Activated CD4-positive, alpha-beta T cell treated with anti-CD3 and anti-CD28 coated beads, Interleukin-2, amount 10 ng/mL, durations not matched to agents 7 days and 5 days (primary cell): ENCODE data around the gene ARFIP2. TPM values are rescaled to one million over a fixed set of nuclear protein-coding genes. Genes with fewer than 3 reads are reported as not detected.

ENCODE experiments used
- CTCF ChIA-PET: fragments of 350-600 bp; sonication (Branson Sonifier 250); formaldehyde crosslinking; loops from one replicate; lab custom pipeline; 2021; ENCODE audit warnings: antibody characterized with exemption; lab: Charles Lee
- POLR2A ChIA-PET: fragments of 350-600 bp; sonication (Branson Sonifier 250); formaldehyde crosslinking; loops from one replicate; lab custom pipeline; 2021; ENCODE audit warnings: antibody characterized with exemption; lab: Charles Lee
- DNase-seq: peaks from one replicate; pipeline ENCODE4 v3.0.0-alpha.2; 2020
- H3K27ac Mint-ChIP-seq: one replicate; pipeline ENCODE4 v1.8.0; 2021; ENCODE audit warnings: mild to moderate bottlenecking, moderate library complexity, mixed read lengths
- H3K27me3 Mint-ChIP-seq: one replicate; pipeline ENCODE4 v1.8.0; 2021; ENCODE audit warnings: mixed read lengths
- H3K36me3 Mint-ChIP-seq: one replicate; pipeline ENCODE4 v1.8.0; 2021; ENCODE audit warnings: low read depth, mixed read lengths
- H3K4me1 Mint-ChIP-seq: one replicate; pipeline ENCODE4 v1.8.0; 2021; ENCODE audit warnings: mixed read lengths
- H3K4me3 Mint-ChIP-seq: one replicate; pipeline ENCODE4 v1.8.0; 2021; ENCODE audit warnings: mild to moderate bottlenecking, moderate library complexity, mixed read lengths
- H3K9me3 Mint-ChIP-seq: one replicate; pipeline ENCODE4 v1.8.0; 2021; ENCODE audit warnings: mixed read lengths
- total RNA-seq, 2 experiments: library from RNA; stranded (reverse); gene quantifications; one replicate each; pipeline ENCODE4 v1.2.3, GENCODE V29; 2021

The ARFIP2 gene
- total RNA-seq, 2 experiments from 2014 or later = 39.0 to 40.6 TPM

GRCh38 chr11:6437423-6437822, 43.7 kb downstream of the ARFIP2 start:
- Mint-ChIP-seq H3K9me3 (no peaks in the 10 kb centered on the region), H3K4me1 (peaks cover 6% of the 10 kb centered on the region), H3K4me3 (no peak overlapping the region), H3K27ac (no peak overlapping the region), H3K27me3 (no peaks in the 10 kb centered on the region), H3K36me3 (no peaks in the 10 kb centered on the region)
- POLR2A ChIA-PET = no interaction called here
- CTCF ChIA-PET = interaction anchor here (0.7 to 5.8 kb wide), 10 partner anchors 9 to 230 kb away, joined by 3 to 30 read pairs (median 4); partner anchors contain the start of gene SMPD1
- DNase-seq = no peak

DNA sequence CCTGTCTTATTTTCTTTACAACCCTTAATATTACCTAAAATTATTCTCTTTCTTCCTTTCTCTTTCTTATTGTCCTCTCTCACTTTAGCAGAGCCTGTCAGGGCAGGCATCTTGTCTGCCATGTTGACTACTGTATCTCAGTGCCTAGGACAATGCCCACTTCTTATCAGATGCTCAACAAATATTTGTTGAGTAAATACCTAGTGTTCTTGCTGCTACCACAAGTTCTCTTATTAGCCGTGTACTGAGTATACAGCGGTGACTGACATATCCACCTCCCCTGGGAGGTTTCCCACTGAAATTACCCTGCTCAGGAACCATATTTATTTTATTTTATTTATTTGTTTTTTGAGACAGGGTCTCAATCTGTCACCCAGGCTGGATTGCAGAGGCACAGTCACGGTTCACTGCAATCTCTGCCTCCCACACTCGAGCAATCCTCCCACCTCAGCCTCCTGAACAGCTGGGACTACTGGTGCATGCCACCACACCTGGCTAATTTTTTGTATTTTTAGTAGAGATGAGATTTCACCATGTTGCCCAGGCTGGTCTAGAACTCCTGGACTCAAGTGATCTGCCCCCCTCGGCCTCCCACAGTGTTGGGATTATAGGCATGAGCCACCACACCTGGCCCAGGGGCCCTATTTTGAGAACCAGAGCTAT, 47.0 kb downstream of the ARFIP2 start:
- Mint-ChIP-seq H3K27me3 (peaks cover 1% of the 10 kb centered on the region), H3K4me3 (no peak overlapping the region), H3K4me1 (peaks cover 6% of the 10 kb centered on the region), H3K9me3 (no peaks in the 10 kb centered on the region), H3K27ac (no peak overlapping the region), H3K36me3 (no peaks in the 10 kb centered on the region)
- ChIA-PET CTCF (interaction anchor here (5.8 kb wide), 1 partner anchor 55 kb away, joined by 30 read pairs; no protein-coding TSS in a partner anchor), POLR2A (no interaction called here)
- no peak for DNase-seq

DNA sequence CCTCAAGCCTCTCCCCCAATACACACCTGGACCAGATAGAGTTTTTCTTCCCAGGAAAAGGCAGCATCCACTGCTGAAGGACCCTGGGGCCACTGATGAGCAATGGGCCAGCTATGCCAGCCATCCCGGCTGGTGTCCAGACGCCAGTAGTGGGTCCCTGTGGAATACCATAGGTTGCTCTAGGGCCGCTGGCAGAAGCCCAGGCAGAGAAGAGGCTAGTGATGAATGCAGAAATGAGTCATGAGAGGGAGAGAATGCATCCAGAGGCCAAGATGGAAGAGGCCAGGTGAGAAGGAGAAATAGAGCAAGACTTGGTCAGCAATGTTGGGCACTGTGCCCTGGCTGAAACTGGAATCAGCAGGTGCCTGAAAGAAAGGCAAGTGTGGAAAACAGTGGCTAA, 49.3 kb downstream of the ARFIP2 start:
- DNase-seq = no peak

GRCh38 chr11:6427516-6427915, 53.6 kb downstream of the ARFIP2 start:
- no peaks in the 10 kb centered on the region for H3K36me3 Mint-ChIP-seq
- no peaks in the 10 kb centered on the region for H3K4me1 Mint-ChIP-seq
- H3K9me3 Mint-ChIP-seq = no peaks in the 10 kb centered on the region
- H3K27ac Mint-ChIP-seq = no peak overlapping the region
- DNase-seq = no peak
- no peak overlapping the region for H3K4me3 Mint-ChIP-seq
- POLR2A ChIA-PET = no interaction called here
- CTCF ChIA-PET = interaction anchor here (0.8 to 1.8 kb wide), 5 partner anchors 10 to 49 kb away, joined by 3 to 7 read pairs (median 4); no protein-coding TSS in a partner anchor
- peaks cover 37% of the 10 kb centered on the region for H3K27me3 Mint-ChIP-seq

More for the DNA sequence above, 49.3 kb downstream of the ARFIP2 start:
- H3K27ac Mint-ChIP-seq = no peak overlapping the region
- H3K4me3 Mint-ChIP-seq = no peak overlapping the region
- no peaks in the 10 kb centered on the region for H3K36me3 Mint-ChIP-seq
- ChIA-PET CTCF (interaction anchor here (3.1 kb wide), 1 partner anchor 13 kb away, joined by 16 read pairs; no protein-coding TSS in a partner anchor), POLR2A (no interaction called here)
- H3K9me3 Mint-ChIP-seq = no peaks in the 10 kb centered on the region
- peaks cover 4% of the 10 kb centered on the region for H3K27me3 Mint-ChIP-seq
- H3K4me1 Mint-ChIP-seq = peaks cover 6% of the 10 kb centered on the region

Other genes with a start within 250 kb of the ARFIP2 start
- 10 to 100 TPM; 22.2 to 24.5 TPM for gene FHIP1B, start 246.7 kb downstream of the ARFIP2 start, total RNA-seq
- under 1 TPM in 1 of 2 experiments, not detected in 1; 0.17 TPM for gene CNGA4, start 242.2 kb downstream of the ARFIP2 start, total RNA-seq
- gene CCKBR, start 221.5 kb downstream of the ARFIP2 start, total RNA-seq = not detected
- gene CAVIN3, start 160.8 kb downstream of the ARFIP2 start, total RNA-seq = 1 to 10 TPM; 1.9 to 2.7 TPM
- 10 to 100 TPM; 46.1 to 53.6 TPM for gene SMPD1, start 90.9 kb downstream of the ARFIP2 start, total RNA-seq
- 10 to 100 TPM; 58.2 to 61.3 TPM for gene APBB1, start 62.2 kb downstream of the ARFIP2 start, total RNA-seq
- gene HPX, start 40.3 kb downstream of the ARFIP2 start, total RNA-seq = under 1 TPM in 1 of 2 experiments, not detected in 1; 0.35 TPM
- 1 to 10 TPM; 6.8 to 8.4 TPM for gene TRIM3, start 7.4 kb downstream of the ARFIP2 start, total RNA-seq
- 10 to 100 TPM; 25.6 to 27.0 TPM for gene TIMM10B, start 170 bp upstream of the ARFIP2 start, total RNA-seq
- gene DNHD1, start 15.9 kb upstream of the ARFIP2 start, total RNA-seq = 10 to 100 TPM; 15.8 to 18.0 TPM
- gene RRP8, start 122.3 kb upstream of the ARFIP2 start, total RNA-seq = 10 to 100 TPM; 23.0 to 27.1 TPM
- 100 to 1,000 TPM; 155 to 163 TPM for gene ILK, start 122.4 kb upstream of the ARFIP2 start, total RNA-seq
- 100 to 1,000 TPM; 138 to 156 TPM for gene TAF10, start 130.9 kb upstream of the ARFIP2 start, total RNA-seq
- 100 to 1,000 TPM in 1 of 2 experiments, 10 to 100 TPM in 1; 90.1 to 105 TPM for gene TPP1, start 138.1 kb upstream of the ARFIP2 start, total RNA-seq
- gene DCHS1, start 174.5 kb upstream of the ARFIP2 start, total RNA-seq = under 1 TPM; 0.35 to 0.40 TPM
- gene MRPL17, start 202.0 kb upstream of the ARFIP2 start, total RNA-seq = 10 to 100 TPM; 50.0 to 56.0 TPM